Mesothelial cell of epicardium (in vitro differentiated cells): Measurements from ENCODE around the gene SLC7A14. TPM values are rescaled to one million over a fixed set of nuclear protein-coding genes. Genes with fewer than 3 reads are reported as not detected.

ENCODE experiments used
- DNase-seq, 2 experiments: peaks; one replicate each; pipeline ENCODE4 v3.0.0; 2021; ENCODE audit warnings: low spot score in 2 of 2; ENCODE audit not compliant: unreplicated experiment in 2 of 2
- H3K27ac Mint-ChIP-seq: 2 replicates; pipeline ENCODE4 v1.8.0; 2021; ENCODE audit warnings: mixed read lengths
- H3K27me3 Mint-ChIP-seq: 2 replicates; pipeline ENCODE4 v1.8.0; 2021; ENCODE audit warnings: low read depth, mixed read lengths
- H3K36me3 Mint-ChIP-seq: 2 replicates; pipeline ENCODE4 v1.8.0; 2021; ENCODE audit warnings: mixed read lengths
- H3K4me1 Mint-ChIP-seq: 2 replicates; pipeline ENCODE4 v1.8.0; 2021; ENCODE audit warnings: mixed read lengths
- H3K4me3 Mint-ChIP-seq: 2 replicates; pipeline ENCODE4 v1.8.0; 2021; ENCODE audit warnings: mild to moderate bottlenecking, moderate library complexity, mixed read lengths
- H3K9me3 Mint-ChIP-seq: 2 replicates; pipeline ENCODE4 v1.8.0; 2021; ENCODE audit warnings: mixed read lengths
- CTCF ChIP-seq: fragments of 200-600 bp; sonication (generic); IDR thresholded peaks from one replicate; pipeline ENCODE4 v1.5.0; 2021; ENCODE audit warnings: antibody characterized with exemption; ENCODE audit not compliant: unreplicated experiment
- total RNA-seq: library from RNA; stranded (reverse); gene quantifications from 3 replicates; pipeline ENCODE4 v1.2.1, GENCODE V29; 2021

SLC7A14 gene
- total RNA-seq, 1 donor from 2014 or later = 6.6 TPM

DNA sequence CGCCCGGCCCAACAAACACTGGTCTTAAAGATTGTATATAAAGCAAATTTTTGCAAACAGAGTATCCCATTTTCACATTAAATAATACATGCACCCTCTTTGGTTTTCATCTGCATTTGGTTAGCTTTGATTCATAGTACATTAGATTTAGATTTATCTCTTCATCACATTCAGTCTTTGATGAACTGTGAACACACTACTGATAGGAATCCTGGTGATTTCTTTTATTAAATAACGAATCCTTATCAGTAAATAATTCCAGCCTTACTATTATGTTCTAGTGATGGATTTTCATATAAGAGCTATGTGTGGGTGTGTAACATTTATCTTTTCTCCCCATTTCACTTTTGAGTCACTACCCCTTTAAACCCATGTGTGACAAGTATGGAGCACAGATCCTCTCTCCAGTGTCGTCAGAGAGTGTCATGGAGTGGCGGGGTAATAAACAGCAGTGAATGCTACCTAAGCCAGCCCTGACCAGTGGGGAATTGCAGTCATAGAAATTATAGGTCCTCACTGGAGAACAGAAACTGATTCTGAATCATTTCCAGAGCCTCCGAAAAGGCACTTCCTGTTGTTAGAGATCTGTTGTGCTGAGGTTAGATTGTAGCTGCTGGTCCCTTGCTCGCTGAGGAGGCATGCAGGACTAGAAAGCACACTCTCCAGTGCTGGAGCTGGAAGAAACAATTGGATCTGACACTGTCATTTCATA lies 22.0 kb downstream of the SLC7A14 start:
- DNase-seq = no peak
- TF ChIP-seq CTCF = no peak
- Mint-ChIP-seq H3K9me3 (peaks cover 7% of the 10 kb centered on the region), H3K27me3 (no peaks in the 10 kb centered on the region), H3K4me1 (peaks cover 15% of the 10 kb centered on the region), H3K27ac (peak overlapping the region; percentile 88), H3K36me3 (peaks cover 1% of the 10 kb centered on the region), H3K4me3 (no peak overlapping the region)

DNA sequence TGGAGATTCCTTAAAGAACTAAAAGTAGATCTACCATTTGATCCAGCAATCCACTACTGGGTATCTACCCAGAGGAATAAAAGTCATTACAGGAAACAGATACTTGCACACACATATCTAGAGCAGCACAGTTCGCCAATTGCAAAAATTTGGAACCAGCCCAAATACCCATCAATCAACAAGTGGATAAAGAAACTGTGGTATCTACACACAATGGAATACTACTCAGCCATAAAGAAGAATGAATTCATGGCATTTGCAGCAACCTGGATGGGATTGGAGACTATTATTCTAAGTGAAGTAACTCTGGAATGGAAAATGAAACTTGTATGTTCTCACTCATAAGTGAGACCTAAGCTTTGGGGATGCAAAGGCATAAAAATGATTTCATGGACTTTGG lies 23.8 kb downstream of the SLC7A14 start:
- Mint-ChIP-seq H3K4me1 (peaks cover 21% of the 10 kb centered on the region), H3K27ac (no peak overlapping the region), H3K36me3 (no peaks in the 10 kb centered on the region), H3K9me3 (peaks cover 7% of the 10 kb centered on the region), H3K27me3 (no peaks in the 10 kb centered on the region), H3K4me3 (no peak overlapping the region)
- DNase-seq = no peak
- no peak for TF ChIP-seq CTCF

GRCh38 chr3:170560717-170561382 lies 25.0 kb downstream of the SLC7A14 start:
- Mint-ChIP-seq H3K27ac (no peak overlapping the region), H3K27me3 (no peaks in the 10 kb centered on the region)
- TF ChIP-seq CTCF = no peak

DNA sequence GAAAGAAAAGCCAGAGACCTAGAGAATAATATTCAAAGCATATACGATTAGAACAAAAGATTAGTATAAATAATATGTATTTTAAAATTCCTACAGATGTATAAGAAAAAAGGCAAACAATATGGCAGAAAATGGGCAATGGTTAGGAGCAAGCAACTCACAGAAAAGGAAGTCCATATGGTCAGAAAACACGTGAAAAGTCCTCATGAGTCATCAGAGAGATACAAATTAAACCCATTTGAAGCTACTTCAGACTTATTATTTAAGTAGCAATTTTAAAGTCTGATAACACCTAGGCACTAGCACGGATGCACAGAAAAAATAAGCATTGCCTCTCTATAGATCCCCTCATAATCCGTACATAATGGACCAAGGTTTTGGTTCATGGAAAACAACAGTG lies 25.6 kb downstream of the SLC7A14 start:
- no peak overlapping the region for H3K4me3 Mint-ChIP-seq
- no peak for DNase-seq
- peaks cover 7% of the 10 kb centered on the region for H3K9me3 Mint-ChIP-seq
- no peak overlapping the region for H3K27ac Mint-ChIP-seq
- no peaks in the 10 kb centered on the region for H3K36me3 Mint-ChIP-seq
- H3K27me3 Mint-ChIP-seq = no peaks in the 10 kb centered on the region
- peaks cover 21% of the 10 kb centered on the region for H3K4me1 Mint-ChIP-seq
- TF ChIP-seq CTCF = no peak

More at GRCh38 chr3:170560717-170561382, 25.0 kb downstream of the SLC7A14 start:
- peaks cover 7% of the 10 kb centered on the region for H3K9me3 Mint-ChIP-seq
- DNase-seq = no peak
- H3K4me1 Mint-ChIP-seq = peaks cover 21% of the 10 kb centered on the region
- H3K36me3 Mint-ChIP-seq = no peaks in the 10 kb centered on the region
- no peak overlapping the region for H3K4me3 Mint-ChIP-seq

- H3K27ac Mint-ChIP-seq = no peak overlapping the region
Measured at GRCh38 chr3:170558427-170558826, 27.4 kb downstream of the SLC7A14 start.

More at GRCh38 chr3:170558427-170558826, 27.4 kb downstream of the SLC7A14 start:
- TF ChIP-seq CTCF = no peak
- H3K27me3 Mint-ChIP-seq = no peaks in the 10 kb centered on the region
- H3K4me1 Mint-ChIP-seq = peaks cover 8% of the 10 kb centered on the region
- DNase-seq = no peak
- H3K36me3 Mint-ChIP-seq = no peaks in the 10 kb centered on the region
- no peak overlapping the region for H3K4me3 Mint-ChIP-seq
- H3K9me3 Mint-ChIP-seq = peaks cover 7% of the 10 kb centered on the region
